KMS-11 (cell line): ENCODE results near the gene NT5DC3.

Experiments used
- H2AFZ ChIP-seq: fragments of 200-600 bp; sonication (generic); 2 replicates; pipeline ENCODE4 v1.6.1; 2016; ENCODE audit warnings: antibody characterized with exemption, mixed run types, low read depth
- H3K27ac ChIP-seq: fragments of 200-600 bp; sonication (generic); 2 replicates; pipeline ENCODE4 v1.6.1; 2016; ENCODE audit warnings: mild to moderate bottlenecking, mixed run types
- H3K27me3 ChIP-seq: fragments of 200-600 bp; sonication (generic); 2 replicates; pipeline ENCODE4 v1.6.1; 2017; ENCODE audit warnings: mild to moderate bottlenecking, low read depth, mixed run types, moderate library complexity; ENCODE audit not compliant: insufficient read depth
- H3K36me3 ChIP-seq: fragments of 200-600 bp; sonication (generic); 2 replicates; pipeline ENCODE4 v1.6.1; 2017; ENCODE audit warnings: mild to moderate bottlenecking, mixed run types; ENCODE audit not compliant: insufficient read depth
- H3K4me1 ChIP-seq: fragments of 200-600 bp; sonication (generic); 2 replicates; pipeline ENCODE4 v1.6.1; 2016; ENCODE audit warnings: mild to moderate bottlenecking, low read depth, mixed run types; ENCODE audit not compliant: poor library complexity, severe bottlenecking
- H3K4me2 ChIP-seq: fragments of 200-600 bp; sonication (generic); 2 replicates; pipeline ENCODE4 v1.7.0; 2016; ENCODE audit warnings: mild to moderate bottlenecking, mixed run types
- H3K4me3 ChIP-seq: fragments of 200-600 bp; sonication (generic); IDR thresholded peaks from 2 replicates; pipeline ENCODE4 v1.6.1; 2017; ENCODE audit warnings: low read depth, low read length, mixed read lengths; ENCODE audit not compliant: insufficient read depth
- H3K79me2 ChIP-seq: fragments of 200-600 bp; sonication (generic); 2 replicates; pipeline ENCODE4 v1.6.1; 2016; ENCODE audit warnings: low read depth, mixed run types; ENCODE audit not compliant: insufficient read depth
- H3K9ac ChIP-seq: fragments of 200-600 bp; sonication (generic); 2 replicates; pipeline ENCODE4 v1.6.1; 2016; ENCODE audit warnings: mild to moderate bottlenecking, mixed run types
- H4K20me1 ChIP-seq: fragments of 200-600 bp; sonication (generic); 2 replicates; pipeline ENCODE4 v1.6.1; 2016; ENCODE audit warnings: mild to moderate bottlenecking, mixed run types; ENCODE audit not compliant: insufficient read depth
- TF ChIP-seq, protein P1 (sequence below): fragments of 200-600 bp; sonication (generic); conservative IDR thresholded peaks from 2 replicates; pipeline ENCODE4 v1.6.1; 2017; ENCODE audit warnings: low read depth, mild to moderate bottlenecking, antibody characterized with exemption, low read length, moderate library complexity, mixed read lengths

The NT5DC3 gene

DNA sequence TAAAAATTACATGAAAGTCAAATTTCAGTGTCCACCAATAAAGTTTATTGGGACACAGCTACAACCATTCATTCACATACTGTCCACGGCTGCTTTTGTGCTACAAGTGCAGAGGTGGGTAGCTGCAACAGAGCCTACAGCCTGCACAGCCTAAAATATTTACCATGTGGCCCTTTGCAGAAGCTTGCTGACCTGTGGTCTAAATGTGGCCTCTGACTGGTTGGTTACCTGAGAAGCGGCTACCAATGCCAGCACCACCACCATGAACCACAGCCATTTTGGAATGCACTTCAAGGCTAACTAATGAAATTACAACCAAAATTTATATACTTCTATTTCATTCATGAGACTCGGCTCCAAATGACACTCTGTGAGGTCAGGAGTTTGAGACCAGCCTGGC is 58.6 kb downstream of the NT5DC3 start:
- H2AFZ ChIP-seq: no peak overlapping the region
- no peaks in the 10 kb centered on the region for H3K4me1 ChIP-seq
- H4K20me1 ChIP-seq: no peaks in the 10 kb centered on the region
- H3K79me2 ChIP-seq: no peaks in the 10 kb centered on the region
- TF ChIP-seq, protein P1, sequence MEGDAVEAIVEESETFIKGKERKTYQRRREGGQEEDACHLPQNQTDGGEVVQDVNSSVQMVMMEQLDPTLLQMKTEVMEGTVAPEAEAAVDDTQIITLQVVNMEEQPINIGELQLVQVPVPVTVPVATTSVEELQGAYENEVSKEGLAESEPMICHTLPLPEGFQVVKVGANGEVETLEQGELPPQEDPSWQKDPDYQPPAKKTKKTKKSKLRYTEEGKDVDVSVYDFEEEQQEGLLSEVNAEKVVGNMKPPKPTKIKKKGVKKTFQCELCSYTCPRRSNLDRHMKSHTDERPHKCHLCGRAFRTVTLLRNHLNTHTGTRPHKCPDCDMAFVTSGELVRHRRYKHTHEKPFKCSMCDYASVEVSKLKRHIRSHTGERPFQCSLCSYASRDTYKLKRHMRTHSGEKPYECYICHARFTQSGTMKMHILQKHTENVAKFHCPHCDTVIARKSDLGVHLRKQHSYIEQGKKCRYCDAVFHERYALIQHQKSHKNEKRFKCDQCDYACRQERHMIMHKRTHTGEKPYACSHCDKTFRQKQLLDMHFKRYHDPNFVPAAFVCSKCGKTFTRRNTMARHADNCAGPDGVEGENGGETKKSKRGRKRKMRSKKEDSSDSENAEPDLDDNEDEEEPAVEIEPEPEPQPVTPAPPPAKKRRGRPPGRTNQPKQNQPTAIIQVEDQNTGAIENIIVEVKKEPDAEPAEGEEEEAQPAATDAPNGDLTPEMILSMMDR: no peak
- no peak overlapping the region for H3K4me3 ChIP-seq
- no peaks in the 10 kb centered on the region for H3K27me3 ChIP-seq
- H3K4me2 ChIP-seq: no peak overlapping the region
- no peak overlapping the region for H3K27ac ChIP-seq
- H3K36me3 ChIP-seq: no peaks in the 10 kb centered on the region
- H3K9ac ChIP-seq: no peak overlapping the region

GRCh38 chr12:103780992-103781391 is 60.0 kb downstream of the NT5DC3 start:
- Histone ChIP-seq H2AFZ (no peak overlapping the region), H3K27ac (no peak overlapping the region), H3K79me2 (no peaks in the 10 kb centered on the region), H3K36me3 (no peaks in the 10 kb centered on the region), H3K4me1 (no peaks in the 10 kb centered on the region), H3K4me3 (no peak overlapping the region), H3K9ac (no peak overlapping the region), H3K4me2 (no peak overlapping the region), H4K20me1 (no peaks in the 10 kb centered on the region), H3K27me3 (no peaks in the 10 kb centered on the region)
- TF ChIP-seq, protein P1: no peak

GRCh38 chr12:103780093-103780440 is 61.0 kb downstream of the NT5DC3 start:
- no peak overlapping the region for H3K4me3 ChIP-seq
- TF ChIP-seq, protein P1: no peak
- H3K27ac ChIP-seq: no peak overlapping the region
- no peak overlapping the region for H3K4me2 ChIP-seq
- H3K79me2 ChIP-seq: no peaks in the 10 kb centered on the region
- no peak overlapping the region for H3K9ac ChIP-seq
- no peaks in the 10 kb centered on the region for H3K27me3 ChIP-seq
- no peak overlapping the region for H2AFZ ChIP-seq
- H4K20me1 ChIP-seq: no peaks in the 10 kb centered on the region
- no peaks in the 10 kb centered on the region for H3K4me1 ChIP-seq
- H3K36me3 ChIP-seq: no peaks in the 10 kb centered on the region

GRCh38 chr12:103779410-103780092 is 61.5 kb downstream of the NT5DC3 start:
- H3K4me1 ChIP-seq: no peaks in the 10 kb centered on the region
- no peak overlapping the region for H2AFZ ChIP-seq
- H3K36me3 ChIP-seq: no peaks in the 10 kb centered on the region
- H3K4me2 ChIP-seq: no peak overlapping the region
- H3K27ac ChIP-seq: no peak overlapping the region
- no peak overlapping the region for H3K9ac ChIP-seq
- TF ChIP-seq, protein P1: no peak
- H3K4me3 ChIP-seq: no peak overlapping the region
- H3K27me3 ChIP-seq: no peaks in the 10 kb centered on the region
- H3K79me2 ChIP-seq: no peaks in the 10 kb centered on the region
- no peaks in the 10 kb centered on the region for H4K20me1 ChIP-seq
